GM12891 (cell line): ENCODE measurements around the gene RNF13.

Experiments
- POLR2A ChIP-seq: IDR thresholded peaks from 2 replicates; pipeline ENCODE4 v1.6.1; 2011; ENCODE audit warnings: low read depth, low read length, control low read depth
- POLR2AphosphoS5 ChIP-seq: IDR thresholded peaks from 2 replicates; pipeline ENCODE4 v1.6.1; 2011; ENCODE audit warnings: low read depth, low read length, control low read depth

- TF ChIP-seq POLR2AphosphoS5 (no peak), POLR2A (no peak)
Observed at GRCh38 chr3:149941186-149941585, 128.2 kb downstream of the RNF13 start.
